HEK293 (cell line): ENCODE results near the gene FZR1.

Source experiments
- WT1 ChIP-seq: fragments of 450-650 bp; formaldehyde crosslinking; IDR thresholded peaks from 2 replicates; pipeline ENCODE4 v1.5.1; 2016; ENCODE audit warnings: missing biosample characterization, missing genetic modification characterization
- ZNF121 ChIP-seq: fragments of 450-650 bp; formaldehyde crosslinking; IDR thresholded peaks from 2 replicates; pipeline ENCODE4 v1.5.1; 2016; ENCODE audit warnings: missing biosample characterization, missing genetic modification characterization
- ZNF24 ChIP-seq: fragments of 450-650 bp; formaldehyde crosslinking; IDR thresholded peaks from 2 replicates; pipeline ENCODE4 v1.5.1; 2016; ENCODE audit warnings: missing biosample characterization, missing genetic modification characterization
- ZNF626 ChIP-seq: fragments of 450-650 bp; sonication (Bioruptor Pico); formaldehyde crosslinking; IDR thresholded peaks from 2 replicates; pipeline ENCODE4 v1.5.1; 2018; ENCODE audit warnings: missing biosample characterization, missing genetic modification characterization, inconsistent platforms
- ZNF768 ChIP-seq: fragments of 450-650 bp; formaldehyde crosslinking; IDR thresholded peaks from 2 replicates; pipeline ENCODE4 v1.5.1; 2018; ENCODE audit warnings: missing biosample characterization, mild to moderate bottlenecking, missing genetic modification characterization
- TF ChIP-seq, protein P1 (sequence below): fragments of 450-650 bp; formaldehyde crosslinking; IDR thresholded peaks from 2 replicates; pipeline ENCODE4 v1.5.1; 2016; ENCODE audit warnings: missing biosample characterization, missing genetic modification characterization
- TF ChIP-seq, protein P2 (sequence below): fragments of 450-650 bp; formaldehyde crosslinking; IDR thresholded peaks from 2 replicates; pipeline ENCODE4 v1.5.1; 2016; ENCODE audit warnings: missing biosample characterization, missing genetic modification characterization
- TF ChIP-seq, protein P3 (sequence below): fragments of 450-650 bp; formaldehyde crosslinking; IDR thresholded peaks from 2 replicates; pipeline ENCODE4 v1.5.1; 2017; ENCODE audit warnings: missing biosample characterization, missing genetic modification characterization

DNA sequence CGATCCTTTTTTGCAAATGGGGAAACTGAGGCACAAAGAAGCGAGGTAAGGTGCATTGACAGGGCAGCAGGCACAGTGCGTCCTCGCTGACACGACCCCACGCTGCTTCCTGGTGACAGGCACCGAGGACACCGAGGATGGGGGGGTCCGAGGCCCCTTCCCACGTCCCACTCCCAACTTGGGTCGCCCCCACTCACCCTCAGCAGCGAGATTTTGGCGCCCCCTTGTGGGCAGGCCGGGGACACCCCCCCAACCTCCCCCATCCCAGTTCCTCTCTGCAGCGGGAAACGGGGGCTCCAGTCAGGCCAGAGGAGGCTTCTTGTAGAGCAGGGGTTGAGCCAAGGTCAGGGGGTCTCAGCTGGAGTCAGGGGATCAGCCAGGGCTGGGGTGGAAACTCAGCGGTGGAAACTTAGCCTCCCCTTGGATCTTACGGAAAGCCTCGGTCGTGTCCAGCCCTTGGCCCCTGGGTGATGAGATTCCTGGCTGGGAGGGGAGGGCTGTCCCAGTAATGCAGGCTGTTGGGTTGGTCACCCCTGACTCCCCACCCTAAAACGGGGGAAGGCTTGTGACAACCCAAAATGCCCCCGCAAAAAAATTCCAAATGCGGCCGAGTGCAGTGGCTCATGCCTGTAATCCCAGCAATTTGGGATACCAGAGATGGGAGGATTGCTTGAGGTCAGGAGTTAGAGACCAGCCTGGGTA lies 34.0 kb upstream of the FZR1 start:
- no peak for TF ChIP-seq ZNF768 (tag by site-specific recombination)
- TF ChIP-seq, protein P1, sequence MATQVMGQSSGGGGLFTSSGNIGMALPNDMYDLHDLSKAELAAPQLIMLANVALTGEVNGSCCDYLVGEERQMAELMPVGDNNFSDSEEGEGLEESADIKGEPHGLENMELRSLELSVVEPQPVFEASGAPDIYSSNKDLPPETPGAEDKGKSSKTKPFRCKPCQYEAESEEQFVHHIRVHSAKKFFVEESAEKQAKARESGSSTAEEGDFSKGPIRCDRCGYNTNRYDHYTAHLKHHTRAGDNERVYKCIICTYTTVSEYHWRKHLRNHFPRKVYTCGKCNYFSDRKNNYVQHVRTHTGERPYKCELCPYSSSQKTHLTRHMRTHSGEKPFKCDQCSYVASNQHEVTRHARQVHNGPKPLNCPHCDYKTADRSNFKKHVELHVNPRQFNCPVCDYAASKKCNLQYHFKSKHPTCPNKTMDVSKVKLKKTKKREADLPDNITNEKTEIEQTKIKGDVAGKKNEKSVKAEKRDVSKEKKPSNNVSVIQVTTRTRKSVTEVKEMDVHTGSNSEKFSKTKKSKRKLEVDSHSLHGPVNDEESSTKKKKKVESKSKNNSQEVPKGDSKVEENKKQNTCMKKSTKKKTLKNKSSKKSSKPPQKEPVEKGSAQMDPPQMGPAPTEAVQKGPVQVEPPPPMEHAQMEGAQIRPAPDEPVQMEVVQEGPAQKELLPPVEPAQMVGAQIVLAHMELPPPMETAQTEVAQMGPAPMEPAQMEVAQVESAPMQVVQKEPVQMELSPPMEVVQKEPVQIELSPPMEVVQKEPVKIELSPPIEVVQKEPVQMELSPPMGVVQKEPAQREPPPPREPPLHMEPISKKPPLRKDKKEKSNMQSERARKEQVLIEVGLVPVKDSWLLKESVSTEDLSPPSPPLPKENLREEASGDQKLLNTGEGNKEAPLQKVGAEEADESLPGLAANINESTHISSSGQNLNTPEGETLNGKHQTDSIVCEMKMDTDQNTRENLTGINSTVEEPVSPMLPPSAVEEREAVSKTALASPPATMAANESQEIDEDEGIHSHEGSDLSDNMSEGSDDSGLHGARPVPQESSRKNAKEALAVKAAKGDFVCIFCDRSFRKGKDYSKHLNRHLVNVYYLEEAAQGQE (tag by site-specific recombination), result no peak
- TF ChIP-seq WT1 (tag by site-specific recombination), result no peak
- no peak for TF ChIP-seq ZNF24 (tag by site-specific recombination)
- TF ChIP-seq, protein P2, sequence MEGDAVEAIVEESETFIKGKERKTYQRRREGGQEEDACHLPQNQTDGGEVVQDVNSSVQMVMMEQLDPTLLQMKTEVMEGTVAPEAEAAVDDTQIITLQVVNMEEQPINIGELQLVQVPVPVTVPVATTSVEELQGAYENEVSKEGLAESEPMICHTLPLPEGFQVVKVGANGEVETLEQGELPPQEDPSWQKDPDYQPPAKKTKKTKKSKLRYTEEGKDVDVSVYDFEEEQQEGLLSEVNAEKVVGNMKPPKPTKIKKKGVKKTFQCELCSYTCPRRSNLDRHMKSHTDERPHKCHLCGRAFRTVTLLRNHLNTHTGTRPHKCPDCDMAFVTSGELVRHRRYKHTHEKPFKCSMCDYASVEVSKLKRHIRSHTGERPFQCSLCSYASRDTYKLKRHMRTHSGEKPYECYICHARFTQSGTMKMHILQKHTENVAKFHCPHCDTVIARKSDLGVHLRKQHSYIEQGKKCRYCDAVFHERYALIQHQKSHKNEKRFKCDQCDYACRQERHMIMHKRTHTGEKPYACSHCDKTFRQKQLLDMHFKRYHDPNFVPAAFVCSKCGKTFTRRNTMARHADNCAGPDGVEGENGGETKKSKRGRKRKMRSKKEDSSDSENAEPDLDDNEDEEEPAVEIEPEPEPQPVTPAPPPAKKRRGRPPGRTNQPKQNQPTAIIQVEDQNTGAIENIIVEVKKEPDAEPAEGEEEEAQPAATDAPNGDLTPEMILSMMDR, result peak; percentile 79
- no peak for TF ChIP-seq ZNF626 (tag by site-specific recombination)
- TF ChIP-seq ZNF121, result no peak
- TF ChIP-seq, protein P3, sequence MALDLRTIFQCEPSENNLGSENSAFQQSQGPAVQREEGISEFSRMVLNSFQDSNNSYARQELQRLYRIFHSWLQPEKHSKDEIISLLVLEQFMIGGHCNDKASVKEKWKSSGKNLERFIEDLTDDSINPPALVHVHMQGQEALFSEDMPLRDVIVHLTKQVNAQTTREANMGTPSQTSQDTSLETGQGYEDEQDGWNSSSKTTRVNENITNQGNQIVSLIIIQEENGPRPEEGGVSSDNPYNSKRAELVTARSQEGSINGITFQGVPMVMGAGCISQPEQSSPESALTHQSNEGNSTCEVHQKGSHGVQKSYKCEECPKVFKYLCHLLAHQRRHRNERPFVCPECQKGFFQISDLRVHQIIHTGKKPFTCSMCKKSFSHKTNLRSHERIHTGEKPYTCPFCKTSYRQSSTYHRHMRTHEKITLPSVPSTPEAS (tag by site-specific recombination), result no peak
